Measurements from ENCODE around the gene MACF1.
"Not testable (repeated sequence)": the region's sequence is repeated elsewhere in the genome, so short reads cannot be mapped to it uniquely, and the experiment has no call there.

MACF1 gene

GRCh38 chr1:39525366-39526165, 321.1 kb downstream of the MACF1 start:
- no peak for TF ChIP-seq CTCF (IDR thresholded peaks at IDR 0.05; ENCODE audit: insufficient read depth, low read length, missing control alignments)
- POLR2A ChIA-PET, result no interaction called here
- CTCF ChIA-PET, result interaction anchor here (2.4 kb wide), 1 partner anchor 14 kb away, joined by 15 read pairs; no protein-coding TSS in a partner anchor
- DNase-seq (ENCODE audit: low read depth, low spot score), result no peak
- H3K4me3 ChIP-seq (ENCODE audit: low read depth, low read length), result no peak overlapping the region

- CTCF ChIA-PET, result interaction anchor here (2.4 to 6.1 kb wide), 3 partner anchors 13 to 428 kb away, joined by 12 to 77 read pairs (median 15); no protein-coding TSS in a partner anchor
- no peak overlapping the region for H3K4me3 ChIP-seq (ENCODE audit: low read depth, low read length)
- TF ChIP-seq CTCF (IDR thresholded peaks at IDR 0.05; ENCODE audit: insufficient read depth, low read length, missing control alignments), result no peak
- POLR2A ChIA-PET, result no interaction called here
- no peak for DNase-seq (ENCODE audit: low read depth, low spot score)
These were observed 322.1 kb downstream of the MACF1 start for GRCh38 chr1:39526466-39527189.

- POLR2A ChIA-PET; H3K4me3 ChIP-seq (ENCODE audit: low read depth, low read length); DNase-seq (ENCODE audit: low read depth, low spot score): not testable (repeated sequence)
- CTCF ChIA-PET, result interaction anchor here (3.0 to 6.1 kb wide), 2 partner anchors 13 to 428 kb away, joined by 12 to 77 read pairs; no protein-coding TSS in a partner anchor
These were observed 322.7 kb downstream of the MACF1 start for GRCh38 chr1:39527190-39527579.

- no peak overlapping the region for H3K4me3 ChIP-seq (ENCODE audit: low read depth, low read length)
- CTCF ChIA-PET, result interaction anchor here (3.0 to 6.1 kb wide), 2 partner anchors 12 to 429 kb away, joined by 12 to 77 read pairs; no protein-coding TSS in a partner anchor
- no peak for TF ChIP-seq CTCF (IDR thresholded peaks at IDR 0.05; ENCODE audit: insufficient read depth, low read length, missing control alignments)
- POLR2A ChIA-PET, result no interaction called here
- DNase-seq (ENCODE audit: low read depth, low spot score), result no peak
These were observed 323.6 kb downstream of the MACF1 start for GRCh38 chr1:39528082-39528481.

DNA sequence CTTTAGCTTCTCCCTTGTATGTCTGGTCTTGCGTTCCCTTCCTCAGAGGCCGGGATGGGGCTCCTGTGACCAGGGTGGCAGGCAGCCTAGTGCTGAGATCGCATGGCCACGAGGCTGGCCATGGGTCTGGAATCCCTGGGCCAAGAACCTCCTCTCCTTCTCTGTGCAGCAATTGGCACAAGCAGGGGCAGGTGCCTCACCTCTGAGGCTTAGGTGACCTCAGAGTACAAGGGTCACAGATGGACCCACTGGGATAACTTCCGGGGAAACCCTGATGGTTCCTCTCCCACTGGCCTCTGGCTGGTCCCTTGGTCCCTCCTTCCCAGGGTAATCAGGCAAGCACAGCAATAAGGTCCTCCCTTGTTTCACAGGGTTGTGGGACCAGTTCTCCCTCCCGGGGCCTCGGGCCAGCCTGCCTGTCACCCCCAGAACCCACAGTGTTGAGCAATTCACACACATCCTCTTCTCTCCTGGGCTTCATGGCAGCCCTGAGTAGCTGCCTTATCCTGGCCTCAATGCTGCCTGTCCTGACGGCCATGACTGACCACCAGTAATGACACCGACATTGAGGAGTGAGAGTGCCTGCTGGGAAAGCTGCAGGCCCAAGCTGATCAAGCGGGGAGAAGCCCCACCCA, 325.5 kb downstream of the MACF1 start:
- ChIA-PET POLR2A (no interaction called here), CTCF (interaction anchor here (0.9 to 6.1 kb wide), 2 partner anchors 10 to 119 kb away, joined by 3 to 77 read pairs; no protein-coding TSS in a partner anchor)

DNA sequence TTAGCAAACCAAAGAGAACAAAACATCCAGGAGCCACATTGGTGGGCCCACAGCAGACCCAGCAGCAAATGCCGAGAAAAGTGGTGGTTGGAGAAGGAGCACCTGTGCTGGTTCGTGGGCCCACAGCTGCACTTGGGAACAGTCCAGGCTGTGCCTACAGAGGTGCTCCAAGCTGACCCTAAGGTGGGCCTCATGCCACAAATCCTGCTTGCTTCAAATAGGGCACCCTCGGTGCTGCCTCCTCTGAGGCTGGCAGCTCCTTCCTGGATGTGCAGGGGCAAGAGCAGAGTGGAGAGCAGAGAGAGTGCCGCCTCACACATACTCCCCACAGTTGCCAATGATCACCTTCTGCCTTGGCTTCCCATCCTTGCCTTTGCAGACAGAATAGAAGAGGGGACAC, 327.0 kb downstream of the MACF1 start:
- DNase-seq (ENCODE audit: low read depth, low spot score), result no peak
- no peak for TF ChIP-seq CTCF (IDR thresholded peaks at IDR 0.05; ENCODE audit: insufficient read depth, low read length, missing control alignments)
- ChIA-PET CTCF (interaction anchor here (6.1 kb wide), 1 partner anchor 8 kb away, joined by 77 read pairs; no protein-coding TSS in a partner anchor), POLR2A (no interaction called here)
- no peak overlapping the region for H3K4me3 ChIP-seq (ENCODE audit: low read depth, low read length)

More for the DNA sequence above, 325.5 kb downstream of the MACF1 start:
- no peak overlapping the region for H3K4me3 ChIP-seq (ENCODE audit: low read depth, low read length)
- DNase-seq (ENCODE audit: low read depth, low spot score), result no peak
- TF ChIP-seq CTCF (IDR thresholded peaks at IDR 0.05; ENCODE audit: insufficient read depth, low read length, missing control alignments), result no peak

Measured in AG04449 (cell line).